ENCODE data around the gene CARS2. TPM values are rescaled to one million over a fixed set of nuclear protein-coding genes. Genes with fewer than 3 reads are reported as not detected.
A peak's percentile ranks its signal among the peaks of the same experiment; 100 is the strongest.

CARS2 gene
- total RNA-seq, 1 experiment from 2014 or later: 41.9 TPM

DNA sequence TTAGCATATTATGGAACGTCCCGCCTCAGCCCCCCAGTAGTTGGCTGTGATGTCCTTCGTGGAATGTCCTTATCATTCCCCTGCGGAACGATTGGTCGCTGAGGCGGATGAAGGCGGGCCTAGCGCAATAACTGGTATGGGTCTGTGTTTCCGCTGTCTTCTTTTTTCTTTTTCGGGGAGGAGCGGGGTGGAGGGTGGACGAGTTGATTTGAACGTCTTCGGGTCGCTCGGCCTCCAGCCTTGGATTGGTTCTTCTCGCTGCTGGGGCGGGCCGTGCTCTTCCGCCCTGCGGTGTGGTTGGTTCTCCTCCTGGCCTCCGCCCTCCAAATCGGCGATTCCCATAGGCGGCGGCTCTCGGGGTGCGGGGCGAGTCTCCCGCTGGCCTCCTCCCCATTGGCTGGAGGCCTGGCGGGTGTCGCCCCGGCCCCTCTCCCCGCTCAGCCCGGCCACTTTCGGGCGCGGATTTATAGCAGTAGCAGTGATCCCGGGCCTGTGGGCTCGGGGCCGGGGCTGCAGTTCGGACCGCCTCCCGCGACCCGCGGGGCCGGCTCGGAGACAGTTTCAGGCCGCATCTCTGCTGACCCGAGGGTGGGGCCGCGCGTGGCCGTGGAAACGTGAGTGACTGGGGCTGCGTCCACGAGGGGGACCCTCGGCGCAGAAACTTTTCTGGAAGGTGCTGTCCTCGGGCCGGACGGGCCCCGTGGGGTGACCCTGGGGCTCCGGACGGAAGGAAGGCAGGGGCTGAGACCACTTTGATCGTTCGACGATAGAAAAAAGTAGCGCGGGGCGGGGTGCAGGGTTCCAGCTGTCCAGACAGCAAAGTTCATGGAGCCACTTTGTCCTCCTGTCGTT is 9.7 kb upstream of the CARS2 start:
- peak overlapping the region; percentile 92 for H3K4me2 ChIP-seq (ENCODE audit: insufficient read depth, insufficient read length, low read length)
- H2BK120ac ChIP-seq (ENCODE audit: low read depth, low read length, poor library complexity, severe bottlenecking): no peak overlapping the region
- no peaks in the 10 kb centered on the region for H3K9me3 ChIP-seq (ENCODE audit: control insufficient read depth, low read depth, low read length)
- H3K27ac ChIP-seq (ENCODE audit: insufficient read length, low read depth, low read length): no peak overlapping the region
- peaks cover 36% of the 10 kb centered on the region; the same call in 1 of the 2 replicates for H3K79me2 ChIP-seq (ENCODE audit: insufficient read depth, low read length)
- H3K79me1 ChIP-seq (ENCODE audit: insufficient read depth, low read depth, low read length, poor library complexity, severe bottlenecking): peaks cover 3% of the 10 kb centered on the region
- no peaks in the 10 kb centered on the region for H3K27me3 ChIP-seq (ENCODE audit: insufficient read depth, low read length)
- Mint-ChIP-seq H3K4me1 (peaks cover 22 to 24% of the 10 kb centered on the region in 2 experiments), H3K27ac (peak overlapping the region; percentile 96 to 99 (median 96); a peak in 6 of 7 replicates), H3K27me3 (ENCODE audit: low read depth) (no peaks in the 10 kb centered on the region; the same call in 1 of the 2 replicates), H3K36me3 (ENCODE audit: insufficient read depth in 1 of 3, low read depth in 3 of 3) (peaks cover 10 to 18% (median 11%) of the 10 kb centered on the region in 3 experiments; a peak in 6 of 7 replicates), H3K9me3 (peaks cover 0 to 2% of the 10 kb centered on the region in 2 experiments; a peak in 2 of 5 replicates), H3K4me3 (peak overlapping the region; percentile 94 to 97)
- peak overlapping the region; percentile 92 for H3K9ac ChIP-seq (ENCODE audit: extremely low read depth, insufficient read length, low read length)
- H2BK20ac ChIP-seq (ENCODE audit: low read depth, low read length, poor library complexity, severe bottlenecking): no peak overlapping the region
- peak; percentile 99 for DNase-seq
- H2AFZ ChIP-seq (ENCODE audit: low read length): no peak overlapping the region
- no peaks in the 10 kb centered on the region for H4K20me1 ChIP-seq (ENCODE audit: control insufficient read depth, insufficient read depth, insufficient read length)
- H2BK15ac ChIP-seq (ENCODE audit: low read depth, low read length): no peak overlapping the region
- H2BK5ac ChIP-seq (ENCODE audit: insufficient read length, low read length): no peak overlapping the region
- no peak overlapping the region for H3K23ac ChIP-seq (ENCODE audit: insufficient read length, low read depth, low read length)
- peak overlapping the region; percentile 8 for H3K18ac ChIP-seq (ENCODE audit: insufficient read length, low read depth, low read length)
- TF ChIP-seq, protein P1, sequence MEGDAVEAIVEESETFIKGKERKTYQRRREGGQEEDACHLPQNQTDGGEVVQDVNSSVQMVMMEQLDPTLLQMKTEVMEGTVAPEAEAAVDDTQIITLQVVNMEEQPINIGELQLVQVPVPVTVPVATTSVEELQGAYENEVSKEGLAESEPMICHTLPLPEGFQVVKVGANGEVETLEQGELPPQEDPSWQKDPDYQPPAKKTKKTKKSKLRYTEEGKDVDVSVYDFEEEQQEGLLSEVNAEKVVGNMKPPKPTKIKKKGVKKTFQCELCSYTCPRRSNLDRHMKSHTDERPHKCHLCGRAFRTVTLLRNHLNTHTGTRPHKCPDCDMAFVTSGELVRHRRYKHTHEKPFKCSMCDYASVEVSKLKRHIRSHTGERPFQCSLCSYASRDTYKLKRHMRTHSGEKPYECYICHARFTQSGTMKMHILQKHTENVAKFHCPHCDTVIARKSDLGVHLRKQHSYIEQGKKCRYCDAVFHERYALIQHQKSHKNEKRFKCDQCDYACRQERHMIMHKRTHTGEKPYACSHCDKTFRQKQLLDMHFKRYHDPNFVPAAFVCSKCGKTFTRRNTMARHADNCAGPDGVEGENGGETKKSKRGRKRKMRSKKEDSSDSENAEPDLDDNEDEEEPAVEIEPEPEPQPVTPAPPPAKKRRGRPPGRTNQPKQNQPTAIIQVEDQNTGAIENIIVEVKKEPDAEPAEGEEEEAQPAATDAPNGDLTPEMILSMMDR (conservative IDR thresholded peaks at IDR 0.05): no peak
- WGBS (ENCODE audit: extremely low coverage, insufficient read length, low lambda C conversion rate): no CpG with 5 or more reads among the region's 74 CpGs
- no peak overlapping the region for H4K5ac ChIP-seq (ENCODE audit: insufficient read length, low read depth, low read length)
- H3T11ph ChIP-seq (ENCODE audit: low read length): no peak overlapping the region
- no peaks in the 10 kb centered on the region for H3K4me1 ChIP-seq (ENCODE audit: insufficient read depth, low read length)
- peaks cover 4% of the 10 kb centered on the region for H3K23me2 ChIP-seq (ENCODE audit: insufficient read length, low read depth, low read length, poor library complexity, severe bottlenecking)
- H3K14ac ChIP-seq (ENCODE audit: insufficient read depth, low read length): peak overlapping the region; percentile 66
- H3K56ac ChIP-seq (ENCODE audit: insufficient read length, low read depth, low read length): no peak overlapping the region
- H3K4ac ChIP-seq (ENCODE audit: low read depth, low read length): no peak overlapping the region
- no peak overlapping the region for H4K8ac ChIP-seq (replicated peaks; ENCODE audit: insufficient read length, low read depth, low read length)
- no peak overlapping the region for H2AK5ac ChIP-seq (ENCODE audit: insufficient read length, low read length)
- no peak overlapping the region for H4K91ac ChIP-seq (ENCODE audit: insufficient read length, low read depth, low read length)
- no peak overlapping the region for H2BK12ac ChIP-seq (ENCODE audit: insufficient read length, low read depth, low read length)
